Sigmoid colon (tissue), 4 donors: ENCODE results near the gene IL3RA.

Experiments
- POLR2AphosphoS5 ChIP-seq, 4 donors: sonication (generic); formaldehyde crosslinking; IDR thresholded peaks; one replicate each; pipeline ENCODE4 v1.6.1; 2017; ENCODE audit warnings: antibody characterized with exemption in 4 of 4
- TF ChIP-seq, protein P1 (sequence below), 4 experiments: fragments of 450-650 bp in 3 of 4; fragments of 200-600 bp in 1 of 4; IDR thresholded peaks; one replicate each; pipeline ENCODE4 v1.5.1; 2016 to 2019; ENCODE audit warnings: antibody characterized with exemption in 4 of 4, mild to moderate bottlenecking in 3 of 4, moderate library complexity in 2 of 4

GRCh38 chrX:1419545-1420355 lies 83.2 kb downstream of the IL3RA start:
- TF ChIP-seq, protein P1, sequence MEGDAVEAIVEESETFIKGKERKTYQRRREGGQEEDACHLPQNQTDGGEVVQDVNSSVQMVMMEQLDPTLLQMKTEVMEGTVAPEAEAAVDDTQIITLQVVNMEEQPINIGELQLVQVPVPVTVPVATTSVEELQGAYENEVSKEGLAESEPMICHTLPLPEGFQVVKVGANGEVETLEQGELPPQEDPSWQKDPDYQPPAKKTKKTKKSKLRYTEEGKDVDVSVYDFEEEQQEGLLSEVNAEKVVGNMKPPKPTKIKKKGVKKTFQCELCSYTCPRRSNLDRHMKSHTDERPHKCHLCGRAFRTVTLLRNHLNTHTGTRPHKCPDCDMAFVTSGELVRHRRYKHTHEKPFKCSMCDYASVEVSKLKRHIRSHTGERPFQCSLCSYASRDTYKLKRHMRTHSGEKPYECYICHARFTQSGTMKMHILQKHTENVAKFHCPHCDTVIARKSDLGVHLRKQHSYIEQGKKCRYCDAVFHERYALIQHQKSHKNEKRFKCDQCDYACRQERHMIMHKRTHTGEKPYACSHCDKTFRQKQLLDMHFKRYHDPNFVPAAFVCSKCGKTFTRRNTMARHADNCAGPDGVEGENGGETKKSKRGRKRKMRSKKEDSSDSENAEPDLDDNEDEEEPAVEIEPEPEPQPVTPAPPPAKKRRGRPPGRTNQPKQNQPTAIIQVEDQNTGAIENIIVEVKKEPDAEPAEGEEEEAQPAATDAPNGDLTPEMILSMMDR (IDR thresholded peaks at IDR 0.05): no peak
- no peak for TF ChIP-seq POLR2AphosphoS5 (IDR thresholded peaks at IDR 0.05)
